Chondrocyte (in vitro differentiated cells): ENCODE measurements around the gene PRPF38A. TPM values are rescaled to one million over a fixed set of nuclear protein-coding genes. Genes with fewer than 3 reads are reported as not detected.
"Not testable (repeated sequence)": the region's sequence is repeated elsewhere in the genome, so short reads cannot be mapped to it uniquely, and the experiment has no call there.

Experiments
- DNase-seq: peaks from one replicate; pipeline ENCODE4 v3.0.0; 2021; ENCODE audit warnings: mixed read lengths, low spot score
- H3K27ac Mint-ChIP-seq: one replicate; pipeline ENCODE4 v1.8.0; 2021; ENCODE audit warnings: mild to moderate bottlenecking, moderate library complexity, mixed read lengths; ENCODE audit not compliant: unreplicated experiment
- H3K27me3 Mint-ChIP-seq: 2 replicates; pipeline ENCODE4 v1.8.0; 2021; ENCODE audit warnings: low read depth, mixed read lengths
- H3K36me3 Mint-ChIP-seq: 2 replicates; pipeline ENCODE4 v1.8.0; 2021; ENCODE audit warnings: low read depth, mixed read lengths
- H3K4me1 Mint-ChIP-seq: 2 replicates; pipeline ENCODE4 v1.8.0; 2021; ENCODE audit warnings: low read depth, mild to moderate bottlenecking, mixed read lengths
- H3K4me3 Mint-ChIP-seq: one replicate; pipeline ENCODE4 v1.8.0; 2021; ENCODE audit warnings: mild to moderate bottlenecking, moderate library complexity, mixed read lengths; ENCODE audit not compliant: unreplicated experiment
- H3K9me3 Mint-ChIP-seq: 2 replicates; pipeline ENCODE4 v1.8.0; 2021; ENCODE audit warnings: low read depth, mixed read lengths
- CTCF ChIP-seq: fragments of 200-600 bp; sonication (generic); IDR thresholded peaks from 2 replicates; pipeline ENCODE4 v1.5.0; 2021; ENCODE audit warnings: antibody characterized with exemption, mild to moderate bottlenecking, moderate library complexity
- total RNA-seq: library from RNA; stranded (reverse); gene quantifications from 3 replicates; pipeline ENCODE4 v1.2.1, GENCODE V29; 2021

PRPF38A gene
- total RNA-seq, 1 donor from 2014 or later, result 26.1 TPM

GRCh38 chr1:52365071-52365745 lies 39.2 kb upstream of the PRPF38A start:
- H3K27ac Mint-ChIP-seq, result peak overlapping the region; percentile 96
- H3K4me1 Mint-ChIP-seq, result peaks cover 25% of the 10 kb centered on the region
- no peak for TF ChIP-seq CTCF
- H3K27me3 Mint-ChIP-seq, result no peaks in the 10 kb centered on the region
- H3K9me3 Mint-ChIP-seq, result no peaks in the 10 kb centered on the region
- H3K36me3 Mint-ChIP-seq, result peaks cover 9% of the 10 kb centered on the region
- no peak for DNase-seq
- peak overlapping the region; percentile 93 for H3K4me3 Mint-ChIP-seq

GRCh38 chr1:52365746-52366516 lies 38.5 kb upstream of the PRPF38A start, which contains the start of gene CC2D1B:
CC2D1B (minus strand) TSS chr1:52366205; CDS start chr1:52364620, 1,585 bp downstream.
- peak within 1 kb of the TSS; percentile 93 for H3K4me3 Mint-ChIP-seq
- H3K27ac Mint-ChIP-seq, result peak within 1 kb of the TSS; percentile 96
- peaks cover 9% of the 10 kb centered on the region for H3K36me3 Mint-ChIP-seq
- peak; percentile 100 for DNase-seq
- H3K9me3 Mint-ChIP-seq, result no peaks in the 10 kb centered on the region
- H3K27me3 Mint-ChIP-seq, result no peaks in the 10 kb centered on the region
- TF ChIP-seq CTCF, result no peak
- peaks cover 25% of the 10 kb centered on the region for H3K4me1 Mint-ChIP-seq

- Mint-ChIP-seq H3K9me3 (no peaks in the 10 kb centered on the region), H3K36me3 (peaks cover 4% of the 10 kb centered on the region), H3K27me3 (no peaks in the 10 kb centered on the region), H3K27ac (peak overlapping the region; percentile 45), H3K4me1 (peaks cover 25% of the 10 kb centered on the region), H3K4me3 (peak overlapping the region; percentile 93)
- DNase-seq, result no peak
- no peak for TF ChIP-seq CTCF
These were observed 37.9 kb upstream of the PRPF38A start for GRCh38 chr1:52366517-52366827.

GRCh38 chr1:52367272-52367671 lies 37.1 kb upstream of the PRPF38A start:
- Mint-ChIP-seq H3K36me3 (no peaks in the 10 kb centered on the region), H3K9me3 (no peaks in the 10 kb centered on the region), H3K27me3 (no peaks in the 10 kb centered on the region), H3K4me1 (peaks cover 25% of the 10 kb centered on the region), H3K4me3 (no peak overlapping the region), H3K27ac (no peak overlapping the region)
- no peak for DNase-seq
- no peak for TF ChIP-seq CTCF

GRCh38 chr1:52368383-52369172 lies 35.8 kb upstream of the PRPF38A start:
- Mint-ChIP-seq H3K9me3 (no peaks in the 10 kb centered on the region), H3K36me3 (no peaks in the 10 kb centered on the region), H3K27ac (no peak overlapping the region), H3K27me3 (no peaks in the 10 kb centered on the region), H3K4me1 (peaks cover 25% of the 10 kb centered on the region), H3K4me3 (peak overlapping the region; percentile 71)
- peak; percentile 64 for TF ChIP-seq CTCF
- no peak for DNase-seq

- not testable (repeated sequence) for H3K27ac Mint-ChIP-seq, H3K36me3 Mint-ChIP-seq, H3K4me3 Mint-ChIP-seq, H3K27me3 Mint-ChIP-seq, H3K9me3 Mint-ChIP-seq, DNase-seq
- peaks cover 14% of the 10 kb centered on the region for H3K4me1 Mint-ChIP-seq
These were observed 34.6 kb upstream of the PRPF38A start for GRCh38 chr1:52369851-52370250.
